Osteoblast (primary cell): Measurements from ENCODE around the gene CPTP. TPM values are rescaled to one million over a fixed set of nuclear protein-coding genes. Genes with fewer than 3 reads are reported as not detected.
"Not testable (repeated sequence)": the region's sequence is repeated elsewhere in the genome, so short reads cannot be mapped to it uniquely, and the experiment has no call there.

Experiments
- DNase-seq: peaks from one replicate; pipeline ENCODE4 v3.0.0; 2011; ENCODE audit warnings: low spot score, mixed read lengths; ENCODE audit not compliant: insufficient read length; ENCODE audit errors: missing footprints
- H2AFZ ChIP-seq: 2 replicates; pipeline ENCODE4 v1.6.0; 2011; ENCODE audit warnings: mild to moderate bottlenecking, low read length
- H3K27ac ChIP-seq: 2 replicates; pipeline ENCODE4 v1.5.1; 2011; ENCODE audit warnings: mild to moderate bottlenecking, low read depth, low read length, moderate library complexity
- H3K27me3 ChIP-seq: 2 replicates; pipeline ENCODE4 v1.6.0; 2012; ENCODE audit warnings: mild to moderate bottlenecking, control low read depth, inconsistent platforms, low read length, moderate library complexity; ENCODE audit not compliant: insufficient read depth
- H3K36me3 ChIP-seq: 2 replicates; pipeline ENCODE4 v1.5.1; 2011; ENCODE audit warnings: mild to moderate bottlenecking, low read length, control low read depth, moderate library complexity; ENCODE audit not compliant: insufficient read depth
- H3K4me1 ChIP-seq: 2 replicates; pipeline ENCODE4 v1.5.1; 2011; ENCODE audit warnings: mild to moderate bottlenecking, low read length, control low read depth, moderate library complexity; ENCODE audit not compliant: insufficient read depth
- H3K4me2 ChIP-seq: 2 replicates; pipeline ENCODE4 v1.6.0; 2011; ENCODE audit warnings: mild to moderate bottlenecking, low read length; ENCODE audit not compliant: insufficient read depth
- H3K4me3 ChIP-seq: fragments of 200-600 bp; sonication (generic); 3 replicates; pipeline ENCODE4 v1.5.1; 2012; ENCODE audit warnings: mild to moderate bottlenecking, low read length, inconsistent platforms; ENCODE audit not compliant: insufficient read depth
- H3K79me2 ChIP-seq: 2 replicates; pipeline ENCODE4 v1.6.0; 2012; ENCODE audit warnings: mild to moderate bottlenecking, low read length, control low read depth, inconsistent platforms; ENCODE audit not compliant: insufficient read depth
- H3K9me3 ChIP-seq: 2 replicates; pipeline ENCODE4 v1.5.1; 2011; ENCODE audit warnings: low read depth, low read length, control low read depth
- H4K20me1 ChIP-seq: 2 replicates; pipeline ENCODE4 v1.6.0; 2012; ENCODE audit warnings: mild to moderate bottlenecking, low read length, control low read depth; ENCODE audit not compliant: insufficient read depth
- CTCF ChIP-seq: IDR thresholded peaks from 2 replicates; pipeline ENCODE4 v1.5.1; 2011; ENCODE audit warnings: mild to moderate bottlenecking, low read depth, low read length, moderate library complexity; ENCODE audit errors: extremely low read depth
- total RNA-seq: library from RNA; depleted of rRNA; stranded (reverse); fragments of >200 nt; gene quantifications from 2 replicates; pipeline ENCODE4 v1.2.3, GENCODE V29; 2012

Gene CPTP
- total RNA-seq, 1 donor: 13.8 TPM

GRCh38 chr1:1313500-1314236, 10.9 kb upstream of the CPTP start:
- H3K9me3 ChIP-seq: no peaks in the 10 kb centered on the region
- H3K4me3 ChIP-seq: no peak overlapping the region
- TF ChIP-seq CTCF: no peak
- peaks cover 30% of the 10 kb centered on the region for H4K20me1 ChIP-seq
- H3K27ac ChIP-seq: no peak overlapping the region
- H2AFZ ChIP-seq: no peak overlapping the region
- H3K27me3 ChIP-seq: no peaks in the 10 kb centered on the region
- H3K4me1 ChIP-seq: peaks cover 13% of the 10 kb centered on the region
- peaks cover 52% of the 10 kb centered on the region for H3K36me3 ChIP-seq
- H3K4me2 ChIP-seq: no peak overlapping the region
- DNase-seq: no peak
- peaks cover 49% of the 10 kb centered on the region for H3K79me2 ChIP-seq

- peaks cover 54% of the 10 kb centered on the region for H3K36me3 ChIP-seq
- DNase-seq: no peak
- H2AFZ ChIP-seq: no peak overlapping the region
- TF ChIP-seq CTCF: no peak
- peaks cover 13% of the 10 kb centered on the region for H3K4me1 ChIP-seq
- peaks cover 49% of the 10 kb centered on the region for H3K79me2 ChIP-seq
- H3K4me3 ChIP-seq: no peak overlapping the region
- peaks cover 31% of the 10 kb centered on the region for H4K20me1 ChIP-seq
- H3K9me3 ChIP-seq: no peaks in the 10 kb centered on the region
- H3K4me2 ChIP-seq: no peak overlapping the region
- no peaks in the 10 kb centered on the region for H3K27me3 ChIP-seq
- H3K27ac ChIP-seq: no peak overlapping the region
Measured at GRCh38 chr1:1314237-1314586, 10.4 kb upstream of the CPTP start.

DNA sequence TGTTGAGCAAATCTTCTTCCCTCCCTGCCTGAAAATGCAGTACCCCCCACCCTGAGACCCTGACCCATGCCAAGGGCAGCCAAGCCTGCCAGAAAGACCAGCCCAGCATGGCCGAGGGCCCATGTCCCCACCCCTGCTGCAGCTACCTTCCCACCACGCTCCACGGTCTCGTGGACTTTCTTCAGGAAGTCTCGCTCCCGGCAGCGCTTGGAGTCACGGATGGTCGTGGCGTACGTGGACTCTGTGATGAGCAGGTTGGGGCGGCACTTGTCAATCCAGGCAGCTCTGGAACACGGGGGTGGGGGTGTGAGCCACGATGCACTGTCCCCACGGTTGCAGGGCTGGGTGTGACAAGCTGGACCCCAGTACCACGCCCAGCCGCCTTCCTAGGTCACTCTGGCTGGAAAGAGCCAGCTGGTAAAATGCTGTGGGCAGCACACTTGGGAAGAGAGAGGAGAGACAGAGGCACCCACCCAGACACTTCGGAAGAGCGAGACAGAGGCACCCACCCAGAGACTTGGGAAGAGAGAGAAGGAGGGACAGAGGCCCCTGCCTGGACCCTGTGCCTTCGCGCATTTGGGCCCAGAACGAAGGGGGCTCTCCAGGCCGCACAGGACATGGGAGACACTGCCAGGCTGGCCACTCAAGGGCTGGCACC, 9.8 kb upstream of the CPTP start:
- no peak overlapping the region for H3K4me3 ChIP-seq
- TF ChIP-seq CTCF: no peak
- DNase-seq: no peak
- H3K4me2 ChIP-seq: no peak overlapping the region
- H3K27me3 ChIP-seq: no peaks in the 10 kb centered on the region
- peaks cover 49% of the 10 kb centered on the region for H3K79me2 ChIP-seq
- H3K9me3 ChIP-seq: no peaks in the 10 kb centered on the region
- no peak overlapping the region for H2AFZ ChIP-seq
- peaks cover 59% of the 10 kb centered on the region for H3K36me3 ChIP-seq
- no peak overlapping the region for H3K27ac ChIP-seq
- H3K4me1 ChIP-seq: peaks cover 10% of the 10 kb centered on the region
- peaks cover 32% of the 10 kb centered on the region for H4K20me1 ChIP-seq

DNA sequence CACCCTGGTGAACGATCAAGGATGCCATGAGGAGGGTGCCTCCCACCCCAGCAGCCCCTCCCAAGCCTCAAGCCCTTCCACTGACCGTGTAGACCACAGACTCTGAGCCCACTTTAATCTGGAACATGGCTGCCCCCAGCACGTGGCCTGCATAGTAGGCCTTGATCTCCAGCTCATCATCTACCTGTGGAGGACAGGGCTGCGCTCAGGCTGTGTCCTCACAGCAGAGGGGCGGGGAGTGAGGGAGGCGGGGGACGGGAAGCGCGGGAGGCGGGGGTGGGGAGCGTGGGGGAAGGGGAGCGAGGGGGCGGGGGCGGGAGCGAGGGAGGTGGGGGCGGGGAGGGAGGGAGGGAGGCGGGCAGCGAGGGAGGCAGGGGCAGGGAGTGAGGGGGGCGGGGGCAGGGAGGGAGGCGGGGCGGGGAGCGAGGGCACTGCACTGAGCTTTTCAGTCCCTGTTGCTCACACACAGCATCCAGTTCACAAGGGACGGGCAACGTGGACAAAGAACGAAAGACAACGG, 9.1 kb upstream of the CPTP start:
- Histone ChIP-seq H3K9me3 (no peaks in the 10 kb centered on the region), H2AFZ (no peak overlapping the region), H3K79me2 (peaks cover 49% of the 10 kb centered on the region), H3K27ac (no peak overlapping the region), H3K36me3 (peaks cover 60% of the 10 kb centered on the region), H3K4me1 (peaks cover 10% of the 10 kb centered on the region), H3K4me3 (no peak overlapping the region), H3K4me2 (no peak overlapping the region), H4K20me1 (peaks cover 33% of the 10 kb centered on the region), H3K27me3 (no peaks in the 10 kb centered on the region)
- TF ChIP-seq CTCF: no peak
- no peak for DNase-seq

GRCh38 chr1:1316199-1316598, 8.4 kb upstream of the CPTP start:
- not testable (repeated sequence) for H3K4me3 ChIP-seq, H3K27ac ChIP-seq, H3K4me2 ChIP-seq, H3K9me3 ChIP-seq, H3K27me3 ChIP-seq, H2AFZ ChIP-seq, DNase-seq
- peaks cover 56% of the 10 kb centered on the region for H3K79me2 ChIP-seq
- H3K36me3 ChIP-seq: peaks cover 53% of the 10 kb centered on the region
- peaks cover 37% of the 10 kb centered on the region for H4K20me1 ChIP-seq
- H3K4me1 ChIP-seq: peaks cover 10% of the 10 kb centered on the region
